Stimulated activated CD4-positive, alpha-beta T cell treated with anti-CD3 and anti-CD28 coated beads, TNF-alpha, amount 100 ng/mL, for 48 hours (primary cell): Measurements from ENCODE around the gene HLA-DQB1.
"Not testable (repeated sequence)": the region's sequence is repeated elsewhere in the genome, so short reads cannot be mapped to it uniquely, and the experiment has no call there.

ENCODE experiments used
- DNase-seq, 3 donors: peaks; one replicate each; pipeline ENCODE4 v3.0.0-alpha.2; 2020; ENCODE audit warnings: low read depth in 3 of 3

The HLA-DQB1 gene

DNA sequence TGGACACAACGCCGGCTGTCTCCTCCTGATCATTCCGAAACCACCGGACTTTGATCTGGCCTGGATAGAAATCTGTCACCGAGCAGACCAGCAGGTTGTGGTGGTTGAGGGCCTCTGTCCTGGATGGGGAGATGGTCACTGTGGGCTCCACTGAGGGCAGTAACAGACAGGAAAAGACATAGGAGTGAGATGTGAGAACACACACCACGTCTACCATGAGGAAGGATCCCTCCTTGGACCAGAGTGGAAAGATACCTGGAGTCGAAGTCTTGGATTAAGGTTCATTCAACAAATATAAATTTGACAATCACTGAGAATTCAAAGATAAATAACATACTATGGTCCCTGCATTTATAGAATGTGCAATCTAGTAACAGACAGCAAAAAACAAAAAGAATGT, 4.4 kb downstream of the HLA-DQB1 start:
- DNase-seq: no peak

- no peak for DNase-seq
Observed at GRCh38 chr6:32659856-32660595, 6.4 kb downstream of the HLA-DQB1 start.

GRCh38 chr6:32658268-32658897, 8.1 kb downstream of the HLA-DQB1 start:
- DNase-seq: no peak

DNA sequence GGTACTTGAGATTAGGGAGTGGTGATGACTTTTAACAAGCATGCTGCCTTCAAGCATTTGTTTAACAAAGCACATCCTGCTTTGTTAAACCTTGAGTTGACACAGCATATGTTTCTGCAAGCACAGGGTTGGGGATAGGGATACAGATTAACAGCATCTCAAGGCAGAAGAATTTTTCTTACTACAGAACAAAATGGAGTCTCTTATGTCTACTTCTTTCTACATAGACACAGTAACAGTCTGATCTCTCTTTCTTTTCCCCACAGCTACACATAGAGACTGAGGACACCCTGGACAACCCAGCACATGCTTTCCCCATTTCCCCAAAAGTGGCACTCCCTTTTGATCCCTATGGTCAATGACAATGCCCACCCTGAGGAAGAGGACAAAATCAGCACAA, 8.6 kb downstream of the HLA-DQB1 start:
- DNase-seq: not testable (repeated sequence)

GRCh38 chr6:32657329-32657728, 9.1 kb downstream of the HLA-DQB1 start:
- not testable (repeated sequence) for DNase-seq

DNA sequence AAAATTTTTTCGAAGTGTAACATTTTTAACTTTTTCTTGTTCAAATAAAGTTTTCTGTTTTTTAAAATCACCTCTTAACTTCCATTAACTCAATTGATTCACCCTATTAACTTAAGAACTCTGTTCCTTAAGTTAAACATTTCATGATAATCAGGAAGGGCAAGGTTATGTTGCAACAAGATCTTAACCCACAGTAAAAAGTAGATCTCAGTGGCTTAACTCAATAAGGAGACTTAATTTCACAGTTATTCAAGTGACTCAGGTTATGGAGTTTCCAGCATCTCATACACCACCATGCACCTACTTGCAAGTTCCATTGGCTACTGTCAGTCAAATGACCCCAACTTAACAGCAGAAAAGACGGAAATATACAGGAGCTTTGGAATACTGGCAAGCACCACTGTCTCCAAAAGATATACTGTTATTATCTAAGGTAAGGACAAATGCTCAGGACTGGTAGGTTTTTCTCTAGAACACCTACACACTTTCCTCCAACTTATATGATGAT, 11.2 kb downstream of the HLA-DQB1 start:
- DNase-seq: no peak

DNA sequence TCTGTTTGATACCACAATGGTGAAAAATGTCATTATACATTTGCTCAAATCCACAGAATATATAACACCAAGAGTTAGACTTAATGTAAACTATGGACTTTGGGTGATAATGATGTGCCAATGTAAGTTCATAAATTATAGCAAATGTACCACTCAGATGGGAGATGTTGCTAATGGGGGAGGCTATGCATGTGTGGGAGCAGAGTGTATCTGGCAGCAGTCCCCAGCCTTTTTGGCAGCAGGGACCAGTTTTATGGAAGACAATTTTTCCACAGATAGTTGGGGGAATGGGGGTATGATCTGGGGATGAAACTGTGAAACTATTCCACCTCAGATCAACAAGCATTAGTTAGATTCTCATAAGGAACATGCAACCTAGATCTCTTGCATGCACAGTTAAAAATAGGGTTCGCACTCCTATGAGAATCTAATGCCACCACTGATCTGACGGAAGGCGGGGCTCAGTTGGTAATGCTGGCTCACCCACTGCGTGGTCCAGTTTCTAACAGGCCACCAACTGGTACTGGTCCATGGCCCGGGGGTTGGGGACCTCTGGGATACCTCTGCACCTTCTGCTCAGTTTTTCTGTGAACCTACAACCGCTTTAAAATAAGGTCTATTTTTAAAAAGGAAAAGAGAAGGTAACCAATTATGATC, 21.3 kb downstream of the HLA-DQB1 start:
- no peak for DNase-seq

GRCh38 chr6:32643904-32644303, 22.6 kb downstream of the HLA-DQB1 start:
- DNase-seq: no peak

- DNase-seq: no peak
Observed at GRCh38 chr6:32642720-32643106, 23.7 kb downstream of the HLA-DQB1 start.

DNA sequence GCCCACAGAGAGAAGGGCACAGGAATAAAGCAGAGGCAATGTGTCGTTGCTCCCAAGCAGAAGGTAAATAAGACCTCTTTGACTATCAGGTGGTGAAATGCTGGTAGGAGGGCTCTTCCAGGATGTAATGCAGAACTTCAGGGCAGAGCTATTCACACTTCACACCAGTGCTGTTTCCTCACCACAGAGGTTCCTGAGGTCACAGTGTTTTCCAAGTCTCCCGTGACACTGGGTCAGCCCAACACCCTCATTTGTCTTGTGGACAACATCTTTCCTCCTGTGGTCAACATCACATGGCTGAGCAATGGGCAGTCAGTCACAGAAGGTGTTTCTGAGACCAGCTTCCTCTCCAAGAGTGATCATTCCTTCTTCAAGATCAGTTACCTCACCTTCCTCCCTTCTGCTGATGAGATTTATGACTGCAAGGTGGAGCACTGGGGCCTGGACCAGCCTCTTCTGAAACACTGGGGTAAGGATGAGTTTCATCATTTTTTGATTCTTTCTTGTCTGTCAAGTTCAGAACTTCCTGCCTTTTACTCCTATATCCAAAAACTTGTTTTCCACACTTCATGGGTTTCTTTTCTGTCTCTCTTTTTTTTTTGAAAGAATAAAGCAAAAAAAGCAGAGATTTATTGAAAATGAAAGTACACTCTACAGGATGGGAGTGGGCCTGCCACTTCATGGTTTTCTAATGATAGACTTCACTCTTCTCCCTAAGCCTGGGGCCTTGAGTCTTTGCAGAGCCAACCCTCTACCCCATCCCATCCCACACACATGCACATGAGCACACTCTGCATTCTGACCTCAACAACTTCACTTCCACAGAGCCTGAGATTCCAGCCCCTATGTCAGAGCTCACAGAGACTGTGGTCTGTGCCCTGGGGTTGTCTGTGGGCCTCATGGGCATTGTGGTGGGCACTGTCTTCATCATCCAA, 24.4 kb downstream of the HLA-DQB1 start:
- not testable (repeated sequence) for DNase-seq

DNA sequence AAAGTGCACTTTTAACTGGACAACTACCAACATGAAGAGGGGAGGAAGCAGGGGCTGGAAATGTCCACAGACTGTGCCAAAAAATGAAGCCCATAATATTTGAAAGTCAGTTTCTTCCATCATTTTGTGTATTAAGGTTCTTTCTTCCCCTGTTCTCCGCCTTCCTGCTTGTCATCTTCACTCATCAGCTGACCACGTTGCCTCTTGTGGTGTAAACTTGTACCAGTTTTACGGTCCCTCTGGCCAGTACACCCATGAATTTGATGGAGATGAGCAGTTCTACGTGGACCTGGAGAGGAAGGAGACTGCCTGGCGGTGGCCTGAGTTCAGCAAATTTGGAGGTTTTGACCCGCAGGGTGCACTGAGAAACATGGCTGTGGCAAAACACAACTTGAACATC, 25.3 kb downstream of the HLA-DQB1 start:
- DNase-seq: no peak

GRCh38 chr6:32639440-32640394, 26.7 kb downstream of the HLA-DQB1 start:
- DNase-seq: no peak

DNA sequence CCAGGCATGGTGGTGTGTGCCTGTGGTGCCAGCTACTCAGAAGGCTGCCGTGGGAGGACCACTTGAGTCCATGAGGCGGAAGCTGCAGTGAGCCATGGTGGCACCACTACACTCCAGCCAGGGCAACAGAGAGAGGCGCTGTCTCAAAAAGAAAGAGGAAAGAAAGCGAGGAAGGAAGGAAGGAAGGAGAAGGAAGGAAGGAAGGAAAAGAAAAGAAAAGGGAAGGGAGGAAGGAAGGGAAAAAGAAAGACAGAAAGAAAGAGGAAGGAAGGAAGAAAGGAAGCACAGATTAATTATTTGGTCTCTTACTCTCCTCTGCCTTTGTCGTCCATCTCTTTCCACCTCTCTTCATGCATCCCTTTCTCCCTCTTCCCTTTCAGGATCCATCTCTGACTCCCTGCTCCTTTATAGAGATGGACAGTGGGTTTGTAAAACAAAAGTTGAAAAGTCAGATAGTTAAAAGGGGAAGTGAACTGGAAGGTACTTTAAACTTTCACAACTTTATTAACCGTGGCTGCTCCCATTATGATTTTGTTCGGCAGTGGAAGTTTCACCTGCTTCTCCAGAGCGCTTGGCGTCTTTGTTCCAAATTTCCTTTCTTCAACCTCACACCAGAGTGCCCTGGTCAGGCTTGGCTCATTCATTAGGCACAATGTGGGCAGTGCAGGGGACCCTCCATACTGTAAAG, 27.8 kb downstream of the HLA-DQB1 start:
- no peak for DNase-seq

DNA sequence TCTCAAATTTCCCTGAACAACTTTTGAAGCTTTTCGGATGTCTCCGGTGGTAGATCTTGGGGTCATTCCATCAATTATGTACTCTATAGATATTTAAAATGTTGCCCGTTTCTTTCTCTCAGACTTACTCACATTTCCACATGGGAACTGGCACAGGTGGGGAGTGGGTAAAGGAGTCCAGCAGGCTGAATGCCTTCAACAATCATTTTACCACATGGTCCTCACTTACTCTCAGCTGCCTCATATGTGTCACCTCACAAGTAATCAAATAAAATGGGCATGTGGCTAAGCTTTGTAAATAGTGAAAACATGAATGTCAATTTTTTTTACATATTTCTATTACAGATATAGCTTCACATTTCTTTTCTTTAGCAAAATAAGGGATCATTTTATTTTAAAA, 28.6 kb downstream of the HLA-DQB1 start:
- DNase-seq: no peak

DNA sequence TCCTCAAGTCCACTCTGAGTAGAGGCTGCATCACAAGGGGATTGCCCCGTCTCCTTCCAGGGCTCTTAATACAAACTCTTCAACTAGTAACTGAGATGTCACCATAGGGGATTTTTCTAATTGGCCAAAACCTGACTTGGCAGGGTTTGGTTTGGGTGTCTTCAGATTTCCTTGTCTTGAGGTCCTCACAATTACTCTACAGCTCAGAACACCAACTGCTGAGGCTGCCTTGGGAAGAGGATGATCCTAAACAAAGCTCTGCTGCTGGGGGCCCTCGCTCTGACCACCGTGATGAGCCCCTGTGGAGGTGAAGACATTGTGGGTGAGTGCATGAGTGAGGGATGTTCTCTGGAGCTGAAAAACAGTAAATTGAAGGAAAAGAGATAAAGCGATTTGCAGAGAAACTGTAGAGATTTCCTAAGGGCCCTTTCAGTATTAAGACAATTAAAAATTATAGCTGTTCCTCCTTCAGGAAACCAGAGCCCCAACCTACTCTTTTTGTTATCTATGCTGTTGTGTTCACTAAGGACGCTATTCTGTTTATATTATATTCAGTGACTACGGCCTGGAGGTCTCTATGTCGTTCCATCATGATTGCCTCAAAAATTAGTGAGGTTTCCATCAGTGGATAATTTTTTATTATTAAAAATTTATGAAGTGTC, 29.1 kb downstream of the HLA-DQB1 start, which contains the start of gene HLA-DQA1:
Gene HLA-DQA1 (plus strand): TSS at position 188 of the 662 bp plus-strand sequence. CDS start 53 bp downstream, at position 241.
- no peak for DNase-seq

DNA sequence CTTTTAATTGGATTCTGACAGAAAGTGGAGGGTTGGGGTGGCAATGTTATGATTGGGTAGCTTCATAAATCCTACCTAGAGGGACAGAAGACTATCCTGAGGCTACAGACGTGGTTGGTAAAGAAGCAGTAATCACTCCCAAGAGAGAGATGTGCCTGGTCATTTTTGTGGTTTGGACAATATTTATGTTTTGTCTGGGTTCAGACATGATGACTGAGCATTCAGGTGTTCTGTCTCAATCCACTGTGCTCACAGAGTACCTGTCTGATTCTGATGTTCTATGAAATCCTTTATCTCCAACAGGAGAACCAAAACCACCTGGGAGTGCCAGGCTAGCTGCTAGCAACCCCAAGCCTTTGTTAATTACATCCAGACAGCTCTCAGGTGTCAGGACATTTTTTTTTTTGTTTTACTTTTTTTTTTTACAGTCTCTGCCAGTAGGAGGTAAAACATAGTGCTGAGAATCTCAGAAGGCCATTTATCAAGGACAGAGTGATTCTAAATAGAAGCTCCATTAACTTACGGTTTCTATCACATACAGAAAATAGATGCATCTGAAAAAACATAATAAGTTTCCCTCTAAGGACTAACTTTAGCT, 30.8 kb downstream of the HLA-DQB1 start:
- DNase-seq: no peak

- DNase-seq: not testable (repeated sequence)
Observed at GRCh38 chr6:32629793-32630192, 36.7 kb downstream of the HLA-DQB1 start.

DNA sequence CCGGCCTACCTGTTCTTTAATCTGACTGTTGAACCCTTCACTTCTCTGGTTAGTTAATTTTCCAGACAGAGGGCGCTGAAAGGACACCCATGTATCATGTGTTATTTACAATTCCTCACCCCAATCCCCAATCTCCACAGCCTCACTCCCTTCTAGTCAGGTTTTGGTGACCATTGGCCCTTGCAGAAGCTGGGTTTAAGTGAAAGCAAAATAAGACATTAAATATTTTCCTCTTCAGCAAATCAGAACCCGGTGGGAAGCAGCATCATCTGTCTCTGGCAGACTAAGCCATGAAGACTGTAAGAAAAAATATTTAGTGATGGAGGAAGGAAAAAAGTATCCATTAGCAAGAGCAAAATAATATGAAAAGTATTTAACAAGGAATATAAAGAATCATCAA, 38.6 kb downstream of the HLA-DQB1 start:
- DNase-seq: no peak

DNA sequence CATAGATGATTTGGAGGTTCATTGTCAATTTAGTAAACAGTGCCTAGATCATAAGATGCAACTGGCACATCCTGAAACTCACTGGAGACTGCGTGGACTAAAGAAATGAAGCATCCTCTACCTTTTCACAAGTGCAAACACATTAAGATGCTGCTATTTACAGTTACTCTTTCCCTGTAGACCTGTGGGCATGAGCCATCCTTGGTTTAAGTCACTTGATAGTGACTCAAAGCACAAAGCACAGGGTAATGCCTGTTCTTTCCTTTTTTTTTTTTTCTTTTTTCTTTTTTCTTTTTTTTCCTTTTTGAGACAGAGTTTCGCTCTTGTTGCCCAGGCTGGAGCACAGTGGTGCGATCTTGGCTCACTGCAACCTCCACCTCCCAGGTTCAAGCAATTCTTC, 39.2 kb downstream of the HLA-DQB1 start:
- no peak for DNase-seq
